Ovary (tissue), 9 donors: Measurements from ENCODE around the gene SESN1. TPM values are rescaled to one million over a fixed set of nuclear protein-coding genes. Genes with fewer than 3 reads are reported as not detected.

Experiments
- DNase-seq, 5 donors: peaks; one replicate each; pipeline ENCODE4 v3.0.0-alpha.2; 2019 to 2020
- H3K27ac ChIP-seq, 2 donors: fragments of 200-600 bp; one replicate each; pipeline versions ENCODE4 v1.5.1 to v1.8.0; 2019 to 2022
- H3K27me3 ChIP-seq: fragments of 200-600 bp; one replicate; pipeline ENCODE4 v1.8.0; 2022
- H3K36me3 ChIP-seq: fragments of 200-600 bp; sonication (generic); one replicate; pipeline ENCODE4 v1.5.1; 2019
- H3K4me1 ChIP-seq: one replicate; pipeline ENCODE4 v1.8.1; 2013; ENCODE audit warnings: mild to moderate bottlenecking, moderate library complexity; ENCODE audit not compliant: insufficient read depth
- H3K4me3 ChIP-seq: fragments of 200-600 bp; sonication (generic); one replicate; pipeline ENCODE4 v1.5.1; 2017
- H3K9me3 ChIP-seq, 2 donors: fragments of 200-600 bp in 1 of 2; sonication (generic) in 1 of 2; one replicate each; pipeline versions ENCODE4 v1.5.1 to v1.8.1; 2013 to 2019; ENCODE audit warnings: mild to moderate bottlenecking in 1 of 2, moderate library complexity in 1 of 2
- CTCF ChIP-seq, 3 donors: fragments of 450-650 bp in 2 of 3; fragments of 200-600 bp in 1 of 3; IDR thresholded peaks; one replicate each; pipeline versions ENCODE4 v1.5.1 to v1.8.0; 2016 to 2022; ENCODE audit warnings: antibody characterized with exemption in 3 of 3, mild to moderate bottlenecking in 1 of 3
- EP300 ChIP-seq: sonication (generic); formaldehyde crosslinking; IDR thresholded peaks from one replicate; pipeline ENCODE4 v1.6.1; 2017; ENCODE audit warnings: antibody characterized with exemption
- POLR2A ChIP-seq: fragments of 450-650 bp; IDR thresholded peaks from one replicate; pipeline ENCODE4 v1.6.1; 2017; ENCODE audit warnings: antibody characterized with exemption, mild to moderate bottlenecking, moderate library complexity
- WGBS, 3 donors: extraction: QIAGEN DNeasy Blood & Tissue Kit in 1 of 3; methylation state at CpG; one replicate each; pipeline versions ENCODE4 v1.1.5 to v1.1.7; 2013 to 2017; 5-methylcytosine and 5-hydroxymethylcytosine counted together
- intact Hi-C, 4 donors: fragments of 100-400 bp; cut with DNase I; formaldehyde crosslinking; loops; one replicate each; pipeline versions ENCODE4 v1.11.0 to v1.15.1; 2022 to 2023
- polyA plus RNA-seq, 2 donors: library from polyadenylated mRNA; stranded (reverse); fragments of 200-250 nt in 1 of 2; fragments of 350-450 nt in 1 of 2; fragmentation: Illumina TruSeq in 1 of 2; extraction: RNeasy Lipid Tissue Mini Kit (QIAGEN cat#74804) in 1 of 2; gene quantifications; one replicate each; pipeline ENCODE4 v1.2.3, GENCODE V29; 2013 to 2014
- total RNA-seq, 7 donors: library from RNA; depleted of rRNA in 2 of 7; stranded (reverse); fragments of >200 nt in 2 of 7; fragmentation: NEBNext Ultra II Directional in 3 of 7; extraction: Animal tissue kit (Norgen Biotek cat#: 25700) in 3 of 7; gene quantifications; one replicate each; pipeline versions ENCODE4 v1.1.0 to v1.2.4, GENCODE V29; 2016 to 2023
- donor health status: DM: no; HTN: no; CAD: no; lungs with moderate emphysema.
- donor health status: DM: no; HTN: no; CAD: no.
- donor health status: Bipolar disorder and iron deficiency.
- donor health status: DM: yes; HTN: yes; CAD: no.
- donor health status: DM: no; HTN: no; CAD: no.
- donor health status: DM: yes; HTN: yes; CAD: no.

SESN1 gene
- total and polyA plus RNA-seq, 9 donors = 36.5 to 97.2 (median 65.4) TPM

- H3K27me3 ChIP-seq = no peaks in the 10 kb centered on the region
- no peak for TF ChIP-seq POLR2A
- no peak for TF ChIP-seq CTCF (IDR thresholded peaks at IDR 0.05)
- no peak for TF ChIP-seq EP300
- H3K36me3 ChIP-seq = no peaks in the 10 kb centered on the region
- intact Hi-C loops = no loop called here
- H3K9me3 ChIP-seq = no peaks in the 10 kb centered on the region
- no peaks in the 10 kb centered on the region for H3K4me1 ChIP-seq
- H3K4me3 ChIP-seq = no peak overlapping the region
- DNase-seq = no peak
- H3K27ac ChIP-seq = no peak overlapping the region
- 91 to 98% (median 94%) methylated on average over 1 of the region's 1 CpG for WGBS, 3 donors
Measured at GRCh38 chr6:109025639-109026038, 69.0 kb downstream of the SESN1 start.

GRCh38 chr6:109024784-109025183, 69.9 kb downstream of the SESN1 start:
- no peaks in the 10 kb centered on the region for H3K27me3 ChIP-seq
- H3K36me3 ChIP-seq = no peaks in the 10 kb centered on the region
- no peaks in the 10 kb centered on the region for H3K9me3 ChIP-seq
- 87 to 91% (median 88%) methylated on average over 4 of the region's 4 CpGs for WGBS, 3 donors
- DNase-seq = no peak
- H3K4me3 ChIP-seq = no peak overlapping the region
- H3K27ac ChIP-seq = no peak overlapping the region
- no peak for TF ChIP-seq CTCF (IDR thresholded peaks at IDR 0.05)
- TF ChIP-seq POLR2A = no peak
- TF ChIP-seq EP300 = no peak
- intact Hi-C loops = no loop called here
- no peaks in the 10 kb centered on the region for H3K4me1 ChIP-seq

- Histone ChIP-seq H3K27ac (no peak overlapping the region), H3K4me3 (no peak overlapping the region), H3K9me3 (no peaks in the 10 kb centered on the region), H3K36me3 (no peaks in the 10 kb centered on the region), H3K4me1 (no peaks in the 10 kb centered on the region), H3K27me3 (no peaks in the 10 kb centered on the region)
- 91 to 96% (median 96%) methylated on average over 2 of the region's 2 CpGs for WGBS, 3 donors
- intact Hi-C loops = no loop called here
- no peak for DNase-seq
- TF ChIP-seq POLR2A (no peak), EP300 (no peak), CTCF (IDR thresholded peaks at IDR 0.05) (no peak)
Measured at GRCh38 chr6:109024368-109024767, 70.3 kb downstream of the SESN1 start.

- no peak overlapping the region for H3K27ac ChIP-seq
- H3K4me3 ChIP-seq = no peak overlapping the region
- no peak for DNase-seq
- TF ChIP-seq EP300 (no peak), POLR2A (no peak), CTCF (IDR thresholded peaks at IDR 0.05) (no peak)
- H3K9me3 ChIP-seq = no peaks in the 10 kb centered on the region
- H3K36me3 ChIP-seq = no peaks in the 10 kb centered on the region
- no peaks in the 10 kb centered on the region for H3K4me1 ChIP-seq
- intact Hi-C loops = no loop called here
- no peaks in the 10 kb centered on the region for H3K27me3 ChIP-seq
Measured at GRCh38 chr6:109023356-109023925, 71.2 kb downstream of the SESN1 start.
